Neutrophil (primary cell): ENCODE results near the gene CAPN8.

Experiments
- H3K27ac ChIP-seq: fragments of 200-600 bp; sonication (generic); 2 replicates; pipeline ENCODE4 v1.5.1; 2016; ENCODE audit warnings: mild to moderate bottlenecking, moderate library complexity
- H3K27me3 ChIP-seq: fragments of 200-600 bp; sonication (generic); 2 replicates; pipeline ENCODE4 v1.6.0; 2016; ENCODE audit warnings: mild to moderate bottlenecking
- H3K36me3 ChIP-seq: fragments of 200-600 bp; sonication (generic); 2 replicates; pipeline ENCODE4 v1.5.1; 2017
- H3K4me1 ChIP-seq, 2 experiments: fragments of 200-600 bp in 1 of 2; sonication (generic) in 1 of 2; 1 replicate in 1 of 2; 2 replicates in 1 of 2; pipeline versions ENCODE4 v1.5.1 to v1.6.1; 2013 to 2016; ENCODE audit warnings: low read depth in 1 of 2, low read length in 1 of 2, mild to moderate bottlenecking in 1 of 2, moderate library complexity in 1 of 2; ENCODE audit not compliant: control insufficient read depth in 1 of 2, insufficient read depth in 1 of 2
- H3K4me3 ChIP-seq, 2 experiments: fragments of 200-600 bp in 1 of 2; sonication (generic) in 1 of 2; 1 replicate in 1 of 2; 2 replicates in 1 of 2; pipeline ENCODE4 v1.5.1; 2013 to 2016; ENCODE audit warnings: low read depth in 1 of 2, low read length in 1 of 2, mild to moderate bottlenecking in 1 of 2, moderate library complexity in 1 of 2
- H3K9me3 ChIP-seq: fragments of 200-600 bp; sonication (generic); 2 replicates; pipeline ENCODE4 v1.5.1; 2016
- CTCF ChIP-seq: fragments of 200-600 bp; sonication (generic); IDR thresholded peaks from 2 replicates; pipeline ENCODE4 v1.5.1; 2016; ENCODE audit warnings: antibody characterized with exemption

The CAPN8 gene

GRCh38 chr1:223628233-223629125, 37.0 kb downstream of the CAPN8 start:
- H3K27me3 ChIP-seq, result peaks cover 30% of the 10 kb centered on the region
- H3K4me3 ChIP-seq, result no peak overlapping the region
- no peaks in the 10 kb centered on the region for H3K36me3 ChIP-seq
- no peak overlapping the region for H3K27ac ChIP-seq
- H3K4me1 ChIP-seq, result no peaks in the 10 kb centered on the region
- no peak for TF ChIP-seq CTCF
- no peaks in the 10 kb centered on the region for H3K9me3 ChIP-seq

DNA sequence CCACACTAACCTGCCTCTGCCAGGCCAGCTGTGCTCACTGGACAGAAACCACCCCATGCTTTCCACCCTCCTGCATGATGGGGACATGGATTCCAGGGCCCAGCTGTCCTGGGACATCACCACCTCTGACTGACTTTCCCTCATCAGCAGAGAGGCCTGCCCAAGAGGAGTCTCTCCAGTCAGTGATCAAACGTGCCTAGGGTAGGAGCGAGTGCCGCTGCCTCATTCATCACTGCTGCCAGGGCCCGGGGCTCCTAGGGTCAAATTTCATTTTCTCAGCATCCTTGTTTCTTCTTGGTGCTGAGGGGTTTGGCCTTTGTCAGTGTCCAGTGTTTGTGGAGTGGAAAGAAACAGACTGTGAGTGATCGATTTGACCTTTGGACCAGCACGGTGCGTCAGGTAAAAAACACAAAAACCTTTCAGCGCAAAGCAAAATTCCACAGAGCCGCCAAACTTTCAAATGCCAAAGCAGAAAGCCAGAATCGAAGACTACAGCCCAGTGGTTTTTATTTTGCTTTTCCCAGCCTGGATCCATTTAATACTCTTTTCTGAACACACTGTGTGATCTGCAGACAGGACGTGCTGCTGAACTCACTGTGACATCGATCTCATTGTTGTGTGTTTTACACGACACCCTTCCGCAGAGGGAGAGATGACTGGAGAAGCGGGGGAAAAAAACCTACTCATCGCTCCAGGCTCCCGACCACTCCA, 43.2 kb downstream of the CAPN8 start:
- Histone ChIP-seq H3K4me1 (no peaks in the 10 kb centered on the region), H3K4me3 (no peak overlapping the region), H3K36me3 (no peaks in the 10 kb centered on the region), H3K27me3 (no peaks in the 10 kb centered on the region), H3K9me3 (no peaks in the 10 kb centered on the region), H3K27ac (no peak overlapping the region)
- TF ChIP-seq CTCF, result no peak

DNA sequence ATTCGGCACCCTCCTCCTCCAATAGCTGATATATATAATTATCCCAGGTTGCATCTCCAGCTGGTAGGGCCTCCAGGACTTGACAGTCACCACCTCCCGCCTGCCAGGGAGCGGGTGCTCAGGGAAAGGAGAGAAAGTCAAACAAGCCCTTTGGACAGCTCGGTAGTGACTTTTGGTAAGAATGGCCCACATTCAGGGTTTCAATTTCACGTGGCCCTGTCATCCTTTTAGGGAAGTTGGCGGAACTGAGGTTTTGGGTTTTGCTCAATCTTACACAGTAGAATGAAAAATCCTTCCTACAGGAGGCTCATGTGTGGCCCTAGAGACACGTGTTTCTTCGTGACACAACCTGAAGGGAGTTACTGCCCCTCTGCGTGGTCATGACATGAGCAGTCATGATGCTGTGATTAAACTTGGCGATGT, 44.2 kb downstream of the CAPN8 start:
- H3K27me3 ChIP-seq, result no peaks in the 10 kb centered on the region
- no peaks in the 10 kb centered on the region for H3K36me3 ChIP-seq
- H3K27ac ChIP-seq, result no peak overlapping the region
- no peak for TF ChIP-seq CTCF
- no peaks in the 10 kb centered on the region for H3K9me3 ChIP-seq
- no peak overlapping the region for H3K4me3 ChIP-seq
- no peaks in the 10 kb centered on the region for H3K4me1 ChIP-seq

- Histone ChIP-seq H3K27ac (no peak overlapping the region), H3K4me3 (no peak overlapping the region), H3K36me3 (no peaks in the 10 kb centered on the region), H3K4me1 (no peaks in the 10 kb centered on the region), H3K9me3 (no peaks in the 10 kb centered on the region), H3K27me3 (no peaks in the 10 kb centered on the region)
- no peak for TF ChIP-seq CTCF
These were observed 45.1 kb downstream of the CAPN8 start for GRCh38 chr1:223620297-223620897.

DNA sequence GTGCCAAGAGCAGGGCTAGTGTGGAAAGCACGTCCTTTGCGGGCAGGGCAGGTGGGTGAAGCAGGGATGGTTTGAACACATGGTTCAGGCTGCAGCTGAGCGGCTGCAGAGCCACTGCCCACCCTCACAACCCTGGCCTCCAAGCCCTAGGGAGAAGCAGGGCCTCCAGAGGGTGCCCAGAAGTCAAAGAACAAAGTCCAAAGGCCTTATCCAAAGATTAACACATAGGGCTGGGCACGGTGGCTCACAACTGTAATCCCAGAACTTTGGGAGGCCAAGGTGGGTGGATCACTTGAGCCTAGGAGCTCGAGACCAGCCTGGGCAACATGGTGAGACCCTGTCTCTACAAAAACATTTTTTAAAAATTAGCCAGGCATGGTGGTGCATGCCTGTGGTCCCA, 46.8 kb downstream of the CAPN8 start:
- H3K9me3 ChIP-seq, result no peaks in the 10 kb centered on the region
- no peaks in the 10 kb centered on the region for H3K4me1 ChIP-seq
- no peaks in the 10 kb centered on the region for H3K36me3 ChIP-seq
- no peak for TF ChIP-seq CTCF
- no peak overlapping the region for H3K27ac ChIP-seq
- H3K4me3 ChIP-seq, result no peak overlapping the region
- H3K27me3 ChIP-seq, result no peaks in the 10 kb centered on the region
